ENCODE results near the gene A2ML1.
"Not testable (repeated sequence)": the region's sequence is repeated elsewhere in the genome, so short reads cannot be mapped to it uniquely, and the experiment has no call there.

A2ML1 gene

GRCh38 chr12:8911606-8912268, 89.3 kb downstream of the A2ML1 start:
- no peak for DNase-seq

DNA sequence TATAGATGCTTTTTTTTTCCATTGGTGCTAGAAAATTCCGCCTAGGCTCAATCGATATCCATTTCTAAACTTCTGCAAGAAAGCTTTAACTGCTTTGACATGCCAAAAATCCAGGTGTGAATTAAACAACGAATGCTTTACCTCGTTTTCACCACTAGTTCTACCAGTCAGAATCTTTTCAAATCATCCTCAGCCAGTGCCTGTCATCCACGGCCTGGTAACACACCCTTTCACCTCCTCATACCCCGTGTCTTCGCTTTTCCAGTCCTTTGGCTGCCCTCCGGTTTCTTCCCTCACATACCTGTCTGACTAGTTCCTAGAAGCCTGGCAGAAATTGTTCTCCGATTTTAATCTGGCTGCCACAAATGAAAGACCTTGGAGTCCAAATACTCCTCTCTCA, 90.5 kb downstream of the A2ML1 start:
- DNase-seq: no peak

DNA sequence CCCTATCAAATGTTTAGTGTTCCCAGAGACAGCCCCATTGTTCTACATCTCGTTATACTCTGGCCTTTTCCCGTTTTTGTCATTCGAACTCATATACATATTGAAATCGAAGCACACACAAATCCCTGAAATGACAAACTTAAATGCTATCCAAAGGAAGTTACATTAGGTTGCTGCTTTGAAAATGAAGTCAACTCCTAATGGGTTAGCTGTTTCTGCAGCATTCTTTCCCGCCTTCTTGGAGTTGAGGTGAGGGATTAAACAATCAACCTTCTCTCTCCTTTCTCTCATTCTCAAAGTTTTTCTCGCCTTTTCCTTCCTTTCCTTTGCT, 91.2 kb downstream of the A2ML1 start:
- DNase-seq: no peak

DNA sequence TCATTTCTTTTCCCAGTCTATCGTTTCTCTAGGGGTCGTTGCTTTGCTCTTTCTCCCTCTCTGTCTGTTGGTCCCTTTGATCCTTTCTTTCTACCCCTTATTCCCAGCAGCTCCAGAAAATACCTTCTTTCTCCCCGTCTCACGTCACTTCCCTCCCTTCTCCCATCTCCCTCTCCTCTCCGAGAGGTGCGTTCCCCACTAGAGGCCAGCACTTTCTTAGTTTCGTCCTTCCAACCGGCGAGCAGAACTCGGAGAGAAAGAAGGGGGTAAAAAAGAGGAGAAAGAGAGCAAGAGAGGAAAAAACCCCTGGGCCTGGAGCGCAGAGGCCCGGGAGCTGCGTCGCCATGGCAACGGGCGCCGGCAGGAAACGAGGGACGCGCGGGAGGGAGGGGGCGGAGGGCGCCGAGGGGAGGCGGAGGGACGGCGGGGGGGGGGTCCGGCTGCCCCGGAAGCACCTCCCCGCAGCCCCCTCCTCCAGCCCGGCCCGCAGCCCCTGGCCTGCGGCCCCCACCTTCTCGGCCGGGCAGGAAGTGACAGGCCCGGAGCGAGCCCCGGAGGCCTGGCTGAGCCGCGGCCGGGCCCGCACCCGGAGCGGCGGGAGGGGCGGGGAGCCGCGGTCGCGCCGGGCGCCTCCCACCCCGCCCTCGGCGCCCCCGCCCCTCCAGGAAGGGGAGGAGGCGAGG, 91.8 kb downstream of the A2ML1 start, which contains the start of gene PHC1:
TSS of gene PHC1 (plus strand) at position 477 of the 683 bp plus-strand sequence. CDS start 3,169 bp downstream, outside the sequence.
- peak; percentile 81 for DNase-seq

DNA sequence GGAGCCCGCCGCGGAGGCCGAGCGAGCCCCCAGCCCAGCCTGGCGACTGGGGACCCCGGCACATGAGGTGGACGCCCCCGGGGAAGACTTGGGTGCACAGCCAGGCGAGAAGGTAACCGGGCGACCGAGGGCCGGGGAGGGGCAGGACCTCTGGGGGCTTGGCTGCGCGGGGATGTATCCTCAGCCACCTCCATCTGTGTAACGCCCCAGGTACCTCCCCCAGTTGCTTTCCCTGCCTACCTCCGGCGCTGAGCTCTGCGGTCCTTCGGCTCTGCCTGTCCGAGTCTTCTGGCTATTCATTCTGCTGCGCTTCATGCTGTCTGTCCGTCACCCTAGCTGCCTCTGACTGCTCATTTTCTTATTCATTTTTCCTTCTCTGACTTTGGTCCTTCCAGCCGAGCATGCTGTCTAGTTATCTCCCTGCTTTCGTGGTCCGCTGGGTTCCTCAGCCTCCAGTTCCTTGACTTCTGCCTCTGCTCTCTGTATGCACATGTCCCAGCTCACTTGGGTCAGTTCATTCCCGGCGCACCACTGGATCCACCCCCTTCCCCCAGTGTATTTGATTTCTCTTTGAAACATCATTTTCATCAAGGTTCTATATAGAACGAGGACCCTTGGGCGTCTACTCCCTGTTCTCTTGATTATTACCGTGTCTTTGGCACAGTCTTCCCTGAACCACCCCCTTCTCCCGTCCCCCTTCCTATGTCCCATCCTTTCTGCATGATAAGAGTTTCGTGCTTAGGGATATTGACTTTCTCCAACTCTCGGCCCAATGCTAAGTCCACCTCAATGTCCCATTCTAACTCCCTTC, 92.5 kb downstream of the A2ML1 start:
- peak; percentile 52 for DNase-seq

DNA sequence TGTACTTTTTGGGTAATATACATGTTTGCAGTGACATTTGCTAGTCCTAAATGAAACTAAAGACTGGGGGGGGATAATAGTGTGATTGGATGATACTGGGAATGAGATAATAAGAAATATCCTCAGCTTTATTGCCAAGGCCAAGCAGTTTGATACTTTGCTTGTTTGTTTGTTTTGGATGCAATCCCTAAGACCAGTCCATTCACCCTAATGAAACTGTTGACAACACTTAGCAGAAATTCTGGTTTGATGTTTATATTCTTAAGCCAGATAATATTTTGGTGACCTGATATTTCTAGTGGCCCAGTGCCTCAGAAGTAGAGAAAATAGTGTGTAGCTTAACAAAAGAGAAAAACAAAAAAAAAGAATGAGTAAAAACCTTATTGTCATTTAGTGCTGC, 93.7 kb downstream of the A2ML1 start:
- DNase-seq: no peak

DNA sequence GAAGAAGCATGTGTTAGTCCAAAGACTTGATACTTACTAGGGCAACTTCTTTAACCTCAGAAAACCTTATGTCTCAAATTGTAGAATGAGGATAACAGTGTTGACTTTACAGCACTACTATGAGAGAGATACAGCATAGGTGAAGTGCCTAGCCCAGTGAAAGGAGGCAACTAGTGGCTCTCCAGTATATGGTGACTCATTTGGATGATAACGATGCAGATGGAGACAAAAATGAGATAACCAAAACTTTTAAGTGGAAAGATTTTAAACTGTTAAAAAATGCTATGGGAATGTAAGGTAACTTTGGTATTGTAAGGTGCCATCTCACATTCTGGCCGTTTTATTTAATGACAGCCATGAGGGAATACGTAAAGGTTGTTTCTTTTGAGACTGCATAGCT, 94.6 kb downstream of the A2ML1 start:
- no peak for DNase-seq

GRCh38 chr12:8917751-8918150, 95.3 kb downstream of the A2ML1 start:
- no peak for DNase-seq

GRCh38 chr12:8919643-8920042, 97.2 kb downstream of the A2ML1 start:
- DNase-seq: not testable (repeated sequence)

- no peak for DNase-seq
These were observed 100.1 kb downstream of the A2ML1 start for GRCh38 chr12:8922544-8922943.
